ENCODE results near the gene TNFSF8.

DNA sequence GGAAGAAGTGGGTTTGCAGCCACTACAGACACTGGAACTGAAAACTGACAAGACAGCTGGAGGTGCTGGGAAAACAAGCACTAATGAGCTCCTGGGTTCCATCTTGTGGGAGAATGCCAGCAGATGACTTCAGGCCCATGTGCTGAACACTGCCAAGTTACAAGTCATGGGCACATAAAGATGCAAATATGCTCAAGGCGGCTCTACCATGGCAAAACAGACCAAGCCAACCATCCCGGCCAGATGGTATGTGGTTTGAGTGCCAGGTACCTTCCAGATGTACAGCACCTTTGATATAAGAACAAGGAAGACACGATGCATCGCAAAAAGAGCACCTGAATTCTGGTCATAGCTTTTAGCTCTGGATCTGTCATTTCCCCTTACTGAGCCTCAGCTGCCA is 19.9 kb downstream of the TNFSF8 start:
- TF ChIP-seq FOXM1 (IDR thresholded peaks at IDR 0.05; ENCODE audit: borderline replicate concordance, low read depth), result no peak
- TF ChIP-seq YY1 (IDR thresholded peaks at IDR 0.05; ENCODE audit: low read depth), result no peak
- TF ChIP-seq, protein P1, sequence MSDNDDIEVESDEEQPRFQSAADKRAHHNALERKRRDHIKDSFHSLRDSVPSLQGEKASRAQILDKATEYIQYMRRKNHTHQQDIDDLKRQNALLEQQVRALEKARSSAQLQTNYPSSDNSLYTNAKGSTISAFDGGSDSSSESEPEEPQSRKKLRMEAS (IDR thresholded peaks at IDR 0.05), result no peak
- TF ChIP-seq RAD21 (IDR thresholded peaks at IDR 0.05; ENCODE audit: low read depth), result no peak
- no peak for TF ChIP-seq TCF12 (IDR thresholded peaks at IDR 0.05; ENCODE audit: low read depth)
- TF ChIP-seq EP300 (IDR thresholded peaks at IDR 0.05; ENCODE audit: borderline replicate concordance), result no peak
- no peak for TF ChIP-seq CEBPB (IDR thresholded peaks at IDR 0.05)
- TF ChIP-seq EGR1 (IDR thresholded peaks at IDR 0.05), result no peak
- no peak for TF ChIP-seq NFIC (IDR thresholded peaks at IDR 0.05)
- TF ChIP-seq, protein P2, sequence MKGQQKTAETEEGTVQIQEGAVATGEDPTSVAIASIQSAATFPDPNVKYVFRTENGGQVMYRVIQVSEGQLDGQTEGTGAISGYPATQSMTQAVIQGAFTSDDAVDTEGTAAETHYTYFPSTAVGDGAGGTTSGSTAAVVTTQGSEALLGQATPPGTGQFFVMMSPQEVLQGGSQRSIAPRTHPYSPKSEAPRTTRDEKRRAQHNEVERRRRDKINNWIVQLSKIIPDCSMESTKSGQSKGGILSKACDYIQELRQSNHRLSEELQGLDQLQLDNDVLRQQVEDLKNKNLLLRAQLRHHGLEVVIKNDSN (IDR thresholded peaks at IDR 0.05), result no peak

Measured in Ishikawa (cell line).